WTC11 (cell line): ENCODE results near the gene IGSF9B. TPM values are rescaled to one million over a fixed set of nuclear protein-coding genes. Genes with fewer than 3 reads are reported as not detected.

Experiments used
- ATF1 ChIP-seq: sonication (generic); formaldehyde crosslinking; IDR thresholded peaks from 2 replicates; pipeline ENCODE4 v1.8.1; 2023; ENCODE audit warnings: mild to moderate bottlenecking, moderate library complexity, missing genetic modification reagents
- ERG ChIP-seq: fragments of 250-450 bp; sonication (Bioruptor Pico); IDR thresholded peaks from 2 replicates; pipeline ENCODE4 v1.8.0; 2021; ENCODE audit warnings: mild to moderate bottlenecking
- ETV6 ChIP-seq: sonication (generic); formaldehyde crosslinking; IDR thresholded peaks from 2 replicates; pipeline ENCODE4 v1.8.1; 2022; ENCODE audit warnings: mild to moderate bottlenecking, missing genetic modification reagents
- FOXP1 ChIP-seq: sonication (generic); formaldehyde crosslinking; IDR thresholded peaks from 2 replicates; pipeline ENCODE4 v1.8.0; 2022; ENCODE audit warnings: missing genetic modification reagents, mild to moderate bottlenecking, moderate library complexity, borderline replicate concordance
- GRHL2 ChIP-seq: fragments of 250-450 bp; sonication (Bioruptor Pico); IDR thresholded peaks from 2 replicates; pipeline ENCODE4 v1.8.0; 2022; ENCODE audit warnings: mild to moderate bottlenecking, moderate library complexity; ENCODE audit not compliant: insufficient replicate concordance, severe bottlenecking
- IRF2 ChIP-seq: sonication (generic); formaldehyde crosslinking; IDR thresholded peaks from 2 replicates; pipeline ENCODE4 v1.8.0; 2022; ENCODE audit warnings: low read depth, missing genetic modification reagents, borderline replicate concordance
- MXD4 ChIP-seq: fragments of 250-450 bp; sonication (Bioruptor Pico); IDR thresholded peaks from 2 replicates; pipeline ENCODE4 v1.8.0; 2021; ENCODE audit warnings: mild to moderate bottlenecking, moderate library complexity, borderline replicate concordance
- NFYB ChIP-seq: sonication (generic); formaldehyde crosslinking; conservative IDR thresholded peaks from 2 replicates; pipeline ENCODE4 v1.8.0; 2022; ENCODE audit warnings: low read depth, missing genetic modification reagents
- NR1H2 ChIP-seq: sonication (generic); formaldehyde crosslinking; IDR thresholded peaks from 2 replicates; pipeline ENCODE4 v1.9.0; 2021; ENCODE audit warnings: mild to moderate bottlenecking, moderate library complexity, missing genetic modification reagents
- NR2C2 ChIP-seq: sonication (generic); formaldehyde crosslinking; IDR thresholded peaks from 2 replicates; pipeline ENCODE4 v1.8.0; 2022; ENCODE audit warnings: mild to moderate bottlenecking, missing genetic modification reagents
- PRRX2 ChIP-seq: fragments of 250-450 bp; sonication (Bioruptor Pico); IDR thresholded peaks from 2 replicates; pipeline ENCODE4 v1.8.0; 2021; ENCODE audit warnings: mild to moderate bottlenecking
- SMAD3 ChIP-seq: sonication (generic); formaldehyde crosslinking; IDR thresholded peaks from 2 replicates; pipeline ENCODE4 v1.8.0; 2022; ENCODE audit warnings: missing genetic modification reagents, mild to moderate bottlenecking, borderline replicate concordance
- ZNF219 ChIP-seq: sonication (generic); formaldehyde crosslinking; IDR thresholded peaks from 2 replicates; pipeline ENCODE4 v1.8.0; 2023; ENCODE audit warnings: missing genetic modification reagents, mild to moderate bottlenecking, borderline replicate concordance
- ZNF263 ChIP-seq: sonication (generic); formaldehyde crosslinking; IDR thresholded peaks from 2 replicates; pipeline ENCODE4 v1.8.1; 2022; ENCODE audit warnings: low read depth, mild to moderate bottlenecking, moderate library complexity, missing genetic modification reagents
- total RNA-seq: library from RNA; stranded (reverse); gene quantifications from 3 replicates; pipeline ENCODE4 v1.2.3, GENCODE V29; 2021
- TF ChIP-seq, protein P1 (sequence below): sonication (generic); formaldehyde crosslinking; IDR thresholded peaks from 2 replicates; pipeline ENCODE4 v1.8.0; 2023; ENCODE audit warnings: missing genetic modification reagents, mild to moderate bottlenecking, borderline replicate concordance
- TF ChIP-seq, protein P2 (sequence below): sonication (generic); formaldehyde crosslinking; IDR thresholded peaks from 2 replicates; pipeline ENCODE4 v1.8.1; 2023; ENCODE audit warnings: mild to moderate bottlenecking, missing genetic modification reagents, moderate library complexity
- TF ChIP-seq, protein P3 (sequence below): sonication (generic); formaldehyde crosslinking; IDR thresholded peaks from 2 replicates; pipeline ENCODE4 v1.8.1; 2023; ENCODE audit warnings: mild to moderate bottlenecking, moderate library complexity, missing genetic modification reagents
- TF ChIP-seq, protein P4 (sequence below): sonication (generic); formaldehyde crosslinking; IDR thresholded peaks from 2 replicates; pipeline ENCODE4 v1.8.0; 2022; ENCODE audit warnings: mild to moderate bottlenecking, missing genetic modification reagents
- TF ChIP-seq, protein P5 (sequence below): fragments of 250-450 bp; sonication (Bioruptor Pico); IDR thresholded peaks from 2 replicates; pipeline ENCODE4 v1.9.0; 2021; ENCODE audit warnings: mild to moderate bottlenecking
- TF ChIP-seq, protein P6 (sequence below): fragments of 250-450 bp; sonication (Bioruptor Pico); IDR thresholded peaks from 2 replicates; pipeline ENCODE4 v1.9.0; 2021; ENCODE audit warnings: mild to moderate bottlenecking, borderline replicate concordance
- TF ChIP-seq, protein P7 (sequence below): fragments of 250-450 bp; sonication (Bioruptor Pico); IDR thresholded peaks from 2 replicates; pipeline ENCODE4 v1.9.0; 2021; ENCODE audit warnings: moderate library complexity, mild to moderate bottlenecking, inconsistent platforms, borderline replicate concordance

Gene IGSF9B
- total RNA-seq, 1 experiment from 2014 or later = 52.7 TPM

DNA sequence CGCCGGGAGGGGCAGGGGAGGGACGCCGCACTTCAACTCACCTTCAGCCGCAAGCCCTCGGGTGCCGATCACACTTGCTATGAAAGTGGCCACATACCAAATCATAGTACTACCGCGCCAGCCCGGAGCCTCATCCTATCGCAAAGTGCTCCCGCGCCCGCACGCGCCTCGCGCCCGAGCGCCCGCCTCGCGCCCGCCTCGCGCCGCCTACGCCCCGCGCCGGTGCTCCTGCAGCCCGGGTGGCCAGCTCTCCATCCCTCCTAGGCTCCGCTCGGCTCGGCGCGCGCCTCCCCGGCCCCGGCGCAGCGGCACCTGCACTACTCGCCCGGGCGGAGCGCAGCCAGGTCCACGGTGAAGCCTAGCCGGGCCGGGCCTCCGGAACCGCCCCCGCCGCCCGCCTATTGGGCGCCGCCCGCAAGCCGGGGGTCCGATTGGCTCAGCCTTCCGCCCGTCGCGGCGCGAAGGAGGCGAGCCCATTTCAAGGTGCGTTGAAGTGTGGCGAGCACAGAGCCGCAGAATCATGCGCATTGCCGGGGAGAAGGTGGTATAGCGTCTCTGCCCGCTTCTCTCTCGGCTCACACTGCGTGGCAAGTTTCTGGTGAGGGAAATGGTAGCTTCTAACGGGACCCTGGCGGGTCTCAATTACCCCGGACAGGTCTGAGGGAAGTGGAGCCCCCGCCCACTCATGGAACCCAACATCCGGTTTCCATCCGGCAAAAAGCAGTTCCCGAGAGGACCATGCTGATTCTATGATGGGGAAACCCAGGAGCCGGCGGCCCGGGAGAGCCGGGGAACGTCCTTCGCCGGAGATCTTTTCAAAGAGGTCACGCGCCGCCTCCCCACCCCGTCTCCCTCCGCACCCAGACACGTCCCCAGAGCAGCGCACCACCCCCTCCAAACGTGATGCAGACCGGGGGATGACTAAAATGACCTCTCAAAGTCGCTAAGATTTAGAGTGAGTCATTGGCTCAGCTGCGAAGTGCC, at the start of gene IGSF9B (continued):
- TF ChIP-seq, protein P1, sequence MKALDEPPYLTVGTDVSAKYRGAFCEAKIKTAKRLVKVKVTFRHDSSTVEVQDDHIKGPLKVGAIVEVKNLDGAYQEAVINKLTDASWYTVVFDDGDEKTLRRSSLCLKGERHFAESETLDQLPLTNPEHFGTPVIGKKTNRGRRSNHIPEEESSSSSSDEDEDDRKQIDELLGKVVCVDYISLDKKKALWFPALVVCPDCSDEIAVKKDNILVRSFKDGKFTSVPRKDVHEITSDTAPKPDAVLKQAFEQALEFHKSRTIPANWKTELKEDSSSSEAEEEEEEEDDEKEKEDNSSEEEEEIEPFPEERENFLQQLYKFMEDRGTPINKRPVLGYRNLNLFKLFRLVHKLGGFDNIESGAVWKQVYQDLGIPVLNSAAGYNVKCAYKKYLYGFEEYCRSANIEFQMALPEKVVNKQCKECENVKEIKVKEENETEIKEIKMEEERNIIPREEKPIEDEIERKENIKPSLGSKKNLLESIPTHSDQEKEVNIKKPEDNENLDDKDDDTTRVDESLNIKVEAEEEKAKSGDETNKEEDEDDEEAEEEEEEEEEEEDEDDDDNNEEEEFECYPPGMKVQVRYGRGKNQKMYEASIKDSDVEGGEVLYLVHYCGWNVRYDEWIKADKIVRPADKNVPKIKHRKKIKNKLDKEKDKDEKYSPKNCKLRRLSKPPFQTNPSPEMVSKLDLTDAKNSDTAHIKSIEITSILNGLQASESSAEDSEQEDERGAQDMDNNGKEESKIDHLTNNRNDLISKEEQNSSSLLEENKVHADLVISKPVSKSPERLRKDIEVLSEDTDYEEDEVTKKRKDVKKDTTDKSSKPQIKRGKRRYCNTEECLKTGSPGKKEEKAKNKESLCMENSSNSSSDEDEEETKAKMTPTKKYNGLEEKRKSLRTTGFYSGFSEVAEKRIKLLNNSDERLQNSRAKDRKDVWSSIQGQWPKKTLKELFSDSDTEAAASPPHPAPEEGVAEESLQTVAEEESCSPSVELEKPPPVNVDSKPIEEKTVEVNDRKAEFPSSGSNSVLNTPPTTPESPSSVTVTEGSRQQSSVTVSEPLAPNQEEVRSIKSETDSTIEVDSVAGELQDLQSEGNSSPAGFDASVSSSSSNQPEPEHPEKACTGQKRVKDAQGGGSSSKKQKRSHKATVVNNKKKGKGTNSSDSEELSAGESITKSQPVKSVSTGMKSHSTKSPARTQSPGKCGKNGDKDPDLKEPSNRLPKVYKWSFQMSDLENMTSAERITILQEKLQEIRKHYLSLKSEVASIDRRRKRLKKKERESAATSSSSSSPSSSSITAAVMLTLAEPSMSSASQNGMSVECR (CRISPR knock-in tag) = peak; percentile 17; the same call in 1 of the 2 replicates
- TF ChIP-seq PRRX2 (CRISPR knock-in tag) = no peak
- TF ChIP-seq, protein P2, sequence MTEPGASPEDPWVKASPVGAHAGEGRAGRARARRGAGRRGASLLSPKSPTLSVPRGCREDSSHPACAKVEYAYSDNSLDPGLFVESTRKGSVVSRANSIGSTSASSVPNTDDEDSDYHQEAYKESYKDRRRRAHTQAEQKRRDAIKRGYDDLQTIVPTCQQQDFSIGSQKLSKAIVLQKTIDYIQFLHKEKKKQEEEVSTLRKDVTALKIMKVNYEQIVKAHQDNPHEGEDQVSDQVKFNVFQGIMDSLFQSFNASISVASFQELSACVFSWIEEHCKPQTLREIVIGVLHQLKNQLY (CRISPR knock-in tag) = no peak
- TF ChIP-seq NR1H2 (CRISPR knock-in tag) = no peak
- TF ChIP-seq, protein P3, sequence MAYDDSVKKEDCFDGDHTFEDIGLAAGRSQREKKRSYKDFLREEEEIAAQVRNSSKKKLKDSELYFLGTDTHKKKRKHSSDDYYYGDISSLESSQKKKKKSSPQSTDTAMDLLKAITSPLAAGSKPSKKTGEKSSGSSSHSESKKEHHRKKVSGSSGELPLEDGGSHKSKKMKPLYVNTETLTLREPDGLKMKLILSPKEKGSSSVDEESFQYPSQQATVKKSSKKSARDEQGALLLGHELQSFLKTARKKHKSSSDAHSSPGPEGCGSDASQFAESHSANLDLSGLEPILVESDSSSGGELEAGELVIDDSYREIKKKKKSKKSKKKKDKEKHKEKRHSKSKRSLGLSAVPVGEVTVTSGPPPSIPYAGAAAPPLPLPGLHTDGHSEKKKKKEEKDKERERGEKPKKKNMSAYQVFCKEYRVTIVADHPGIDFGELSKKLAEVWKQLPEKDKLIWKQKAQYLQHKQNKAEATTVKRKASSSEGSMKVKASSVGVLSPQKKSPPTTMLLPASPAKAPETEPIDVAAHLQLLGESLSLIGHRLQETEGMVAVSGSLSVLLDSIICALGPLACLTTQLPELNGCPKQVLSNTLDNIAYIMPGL (CRISPR knock-in tag) = no peak
- no peak for TF ChIP-seq IRF2 (CRISPR knock-in tag)
- no peak for TF ChIP-seq ZNF263 (CRISPR knock-in tag)
- TF ChIP-seq, protein P4, sequence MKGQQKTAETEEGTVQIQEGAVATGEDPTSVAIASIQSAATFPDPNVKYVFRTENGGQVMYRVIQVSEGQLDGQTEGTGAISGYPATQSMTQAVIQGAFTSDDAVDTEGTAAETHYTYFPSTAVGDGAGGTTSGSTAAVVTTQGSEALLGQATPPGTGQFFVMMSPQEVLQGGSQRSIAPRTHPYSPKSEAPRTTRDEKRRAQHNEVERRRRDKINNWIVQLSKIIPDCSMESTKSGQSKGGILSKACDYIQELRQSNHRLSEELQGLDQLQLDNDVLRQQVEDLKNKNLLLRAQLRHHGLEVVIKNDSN (CRISPR knock-in tag) = peak; percentile 24; the same call in 1 of the 2 replicates
- TF ChIP-seq FOXP1 (CRISPR knock-in tag) = no peak
- TF ChIP-seq, protein P5, sequence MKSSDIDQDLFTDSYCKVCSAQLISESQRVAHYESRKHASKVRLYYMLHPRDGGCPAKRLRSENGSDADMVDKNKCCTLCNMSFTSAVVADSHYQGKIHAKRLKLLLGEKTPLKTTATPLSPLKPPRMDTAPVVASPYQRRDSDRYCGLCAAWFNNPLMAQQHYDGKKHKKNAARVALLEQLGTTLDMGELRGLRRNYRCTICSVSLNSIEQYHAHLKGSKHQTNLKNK (CRISPR knock-in tag) = no peak
- TF ChIP-seq GRHL2 (CRISPR knock-in tag) = no peak
- TF ChIP-seq, protein P6, sequence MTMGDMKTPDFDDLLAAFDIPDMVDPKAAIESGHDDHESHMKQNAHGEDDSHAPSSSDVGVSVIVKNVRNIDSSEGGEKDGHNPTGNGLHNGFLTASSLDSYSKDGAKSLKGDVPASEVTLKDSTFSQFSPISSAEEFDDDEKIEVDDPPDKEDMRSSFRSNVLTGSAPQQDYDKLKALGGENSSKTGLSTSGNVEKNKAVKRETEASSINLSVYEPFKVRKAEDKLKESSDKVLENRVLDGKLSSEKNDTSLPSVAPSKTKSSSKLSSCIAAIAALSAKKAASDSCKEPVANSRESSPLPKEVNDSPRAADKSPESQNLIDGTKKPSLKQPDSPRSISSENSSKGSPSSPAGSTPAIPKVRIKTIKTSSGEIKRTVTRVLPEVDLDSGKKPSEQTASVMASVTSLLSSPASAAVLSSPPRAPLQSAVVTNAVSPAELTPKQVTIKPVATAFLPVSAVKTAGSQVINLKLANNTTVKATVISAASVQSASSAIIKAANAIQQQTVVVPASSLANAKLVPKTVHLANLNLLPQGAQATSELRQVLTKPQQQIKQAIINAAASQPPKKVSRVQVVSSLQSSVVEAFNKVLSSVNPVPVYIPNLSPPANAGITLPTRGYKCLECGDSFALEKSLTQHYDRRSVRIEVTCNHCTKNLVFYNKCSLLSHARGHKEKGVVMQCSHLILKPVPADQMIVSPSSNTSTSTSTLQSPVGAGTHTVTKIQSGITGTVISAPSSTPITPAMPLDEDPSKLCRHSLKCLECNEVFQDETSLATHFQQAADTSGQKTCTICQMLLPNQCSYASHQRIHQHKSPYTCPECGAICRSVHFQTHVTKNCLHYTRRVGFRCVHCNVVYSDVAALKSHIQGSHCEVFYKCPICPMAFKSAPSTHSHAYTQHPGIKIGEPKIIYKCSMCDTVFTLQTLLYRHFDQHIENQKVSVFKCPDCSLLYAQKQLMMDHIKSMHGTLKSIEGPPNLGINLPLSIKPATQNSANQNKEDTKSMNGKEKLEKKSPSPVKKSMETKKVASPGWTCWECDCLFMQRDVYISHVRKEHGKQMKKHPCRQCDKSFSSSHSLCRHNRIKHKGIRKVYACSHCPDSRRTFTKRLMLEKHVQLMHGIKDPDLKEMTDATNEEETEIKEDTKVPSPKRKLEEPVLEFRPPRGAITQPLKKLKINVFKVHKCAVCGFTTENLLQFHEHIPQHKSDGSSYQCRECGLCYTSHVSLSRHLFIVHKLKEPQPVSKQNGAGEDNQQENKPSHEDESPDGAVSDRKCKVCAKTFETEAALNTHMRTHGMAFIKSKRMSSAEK (CRISPR knock-in tag) = no peak
- TF ChIP-seq ERG (CRISPR knock-in tag) = no peak
- no peak for TF ChIP-seq ATF1 (CRISPR knock-in tag)
- TF ChIP-seq SMAD3 (CRISPR knock-in tag) = no peak
- TF ChIP-seq NFYB (CRISPR knock-in tag) = peak; percentile 98
- TF ChIP-seq, protein P7, sequence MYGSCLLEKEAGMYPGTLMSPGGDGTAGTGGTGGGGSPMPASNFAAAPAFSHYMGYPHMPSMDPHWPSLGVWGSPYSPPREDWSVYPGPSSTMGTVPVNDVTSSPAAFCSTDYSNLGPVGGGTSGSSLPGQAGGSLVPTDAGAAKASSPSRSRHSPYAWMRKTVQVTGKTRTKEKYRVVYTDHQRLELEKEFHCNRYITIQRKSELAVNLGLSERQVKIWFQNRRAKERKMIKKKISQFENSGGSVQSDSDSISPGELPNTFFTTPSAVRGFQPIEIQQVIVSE (CRISPR knock-in tag) = no peak
- TF ChIP-seq NR2C2 (CRISPR knock-in tag) = no peak
- TF ChIP-seq ETV6 (CRISPR knock-in tag) = no peak; the same call in 1 of the 2 replicates
- TF ChIP-seq ZNF219 (CRISPR knock-in tag) = no peak
- TF ChIP-seq MXD4 (CRISPR knock-in tag) = no peak
